ENCODE measurements around the gene GSKIP. TPM values are rescaled to one million over a fixed set of nuclear protein-coding genes. Genes with fewer than 3 reads are reported as not detected.

Gene GSKIP
- total RNA-seq, 4 donors from 2014 or later, result 9.9 to 23.2 (median 13.3) TPM

DNA sequence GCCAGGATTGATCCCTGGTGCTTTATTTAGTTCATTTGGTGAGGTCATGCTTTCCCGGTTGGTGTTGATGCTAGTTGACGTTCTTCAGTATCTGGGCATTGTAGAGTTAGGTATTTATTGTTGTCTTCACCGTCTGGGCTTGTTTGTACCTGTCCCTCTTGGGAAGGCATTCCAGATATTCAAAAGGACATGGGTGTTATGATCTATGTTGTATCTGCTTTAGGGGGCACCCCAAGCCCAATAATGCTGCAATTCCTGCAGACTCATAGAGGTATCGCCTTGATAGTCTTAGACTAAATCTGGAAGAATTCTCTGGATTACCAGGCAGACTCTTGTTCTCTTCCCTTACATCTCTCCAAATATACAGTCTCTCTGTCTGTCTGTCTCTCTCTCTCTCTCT lies 70.7 kb downstream of the GSKIP start:
- DNase-seq (ENCODE audit: low spot score in 2 of 2), result no peak
- no peak for TF ChIP-seq EP300 (IDR thresholded peaks at IDR 0.05)
- TF ChIP-seq CTCF (IDR thresholded peaks at IDR 0.05), result no peak
- no peak for TF ChIP-seq POLR2A (IDR thresholded peaks at IDR 0.05)
- H3K27ac ChIP-seq, result no peak overlapping the region

More for the DNA sequence above, 70.7 kb downstream of the GSKIP start:
- Histone ChIP-seq H3K36me3 (no peaks in the 10 kb centered on the region), H3K4me1 (no peaks in the 10 kb centered on the region), H3K9me3 (no peaks in the 10 kb centered on the region), H3K4me3 (no peak overlapping the region), H3K27me3 (no peaks in the 10 kb centered on the region)
- WGBS, 2 donors, result 53 to 59% methylated on average over 4 of the region's 4 CpGs

Small RNA genes lying within 50 kb of the gene (small RNA-seq; reads per million reads assigned to genes)
- gene RNU2-33P, result not detected

Other genes with a start within 250 kb of the GSKIP start
- gene BDKRB2, start 158.7 kb upstream of the GSKIP start, total RNA-seq, result 10 to 100 TPM; 10.5 to 26.8 (median 18.4) TPM
- gene BDKRB1, start 107.3 kb upstream of the GSKIP start, total RNA-seq, result 1 to 10 TPM in 2 of 4 donors, under 1 TPM in 1, not detected in 1; 0.63 to 2.4 (median 2.2) TPM
- gene ATG2B, start 185 bp upstream of the GSKIP start, total RNA-seq, result 10 to 100 TPM; 26.4 to 44.9 (median 37.6) TPM
- gene AK7, start 28.6 kb downstream of the GSKIP start, total RNA-seq, result 1 to 10 TPM in 3 of 4 donors, under 1 TPM in 1; 0.90 to 8.4 (median 4.4) TPM
- 100 to 1,000 TPM; 129 to 141 (median 135) TPM for gene PAPOLA, start 138.9 kb downstream of the GSKIP start, total RNA-seq